A549 treated with RU486 at 1 μM for 4 hours (cell line): Measurements from ENCODE around the gene ROBO1. TPM values are rescaled to one million over a fixed set of nuclear protein-coding genes. Genes with fewer than 3 reads are reported as not detected.

Experiments
- total RNA-seq: library from RNA; stranded (reverse); fragments of 200-300 nt; extraction: Qiagen RNA extraction; gene quantifications from 5 replicates; pipeline ENCODE4 v1.2.3, GENCODE V29; 2022; ENCODE audit warnings: low read depth

Gene ROBO1
- total RNA-seq, result 13.3 to 16.6 TPM (median 15.0 TPM) in 5 replicates

GRCh38 chr3:79767905-79768267, at the start of gene ROBO1:
TSS of gene ROBO1 (minus strand) at chr3:79767998.

